HCT116 (cell line): ENCODE results near the gene VASN. TPM values are rescaled to one million over a fixed set of nuclear protein-coding genes. Genes with fewer than 3 reads are reported as not detected.

ENCODE experiments used
- ATAC-seq: fragments of 200-7000 bp; cut with Tn5 transposase; 2 replicates; pipeline ENCODE4 v1.9.1; 2020; ENCODE audit warnings: mild to moderate bottlenecking, moderate library complexity
- BruUV-seq: library from RNA; stranded (reverse); fragments of 400-500 nt; replicated peaks from 2 replicates; lab custom pipeline; 2021; lab: Mats Ljungman, UMichigan
- CTCF ChIA-PET: fragments of 300-600 bp; sonication (Branson Sonifier 250); formaldehyde crosslinking; loops from one replicate; lab custom pipeline; 2021; ENCODE audit warnings: antibody characterized with exemption; lab: Charles Lee
- POLR2A ChIA-PET: fragments of 300-600, 350-600 bp; sonication (Branson Sonifier 250); formaldehyde crosslinking; loops from one replicate; lab custom pipeline; 2021; ENCODE audit warnings: antibody characterized with exemption; lab: Charles Lee
- RAD21 ChIA-PET, 2 experiments: fragments of 300-600 bp; sonication (Branson Sonifier 250); formaldehyde crosslinking; loops; one replicate each; lab custom pipeline; 2023; ENCODE audit warnings: low total read pairs in 2 of 2; ENCODE audit not compliant: uncharacterized antibody in 2 of 2, unreplicated experiment in 2 of 2, low non-redundant PET in 1 of 2; lab: Charles Lee
- DNase-seq: peaks from one replicate; pipeline ENCODE4 v3.0.0-alpha.2; 2010; ENCODE audit warnings: low read depth, low spot score
- H2AFZ ChIP-seq: fragments of 200-600 bp; shearing (Covaris generic), sonication (generic); 2 replicates; pipeline ENCODE4 v1.6.1; 2017; ENCODE audit warnings: low read depth, mixed run types, mixed read lengths, antibody characterized with exemption, low read length; ENCODE audit not compliant: poor library complexity, severe bottlenecking
- H3K27ac ChIP-seq: 2 replicates; pipeline ENCODE4 v1.5.1; 2012; ENCODE audit warnings: low read depth, low read length
- H3K27me3 ChIP-seq: fragments of 200-600 bp; sonication (generic); 2 replicates; pipeline ENCODE4 v1.6.1; 2016; ENCODE audit warnings: mixed run types, low read length, mixed read lengths; ENCODE audit not compliant: insufficient read depth
- H3K36me3 ChIP-seq, 2 experiments: fragments of 200-500 bp in 1 of 2; fragments of 200-600 bp in 1 of 2; sonication (Bioruptor generic) in 1 of 2; sonication (generic) in 1 of 2; 2 replicates each; pipeline versions ENCODE4 v1.5.1 to v1.6.1; 2014 to 2016; ENCODE audit warnings: low read length in 2 of 2, inconsistent platforms in 1 of 2, mixed read lengths in 1 of 2, mixed run types in 1 of 2; ENCODE audit not compliant: insufficient read depth in 2 of 2, control insufficient read depth in 1 of 2
- H3K4me1 ChIP-seq, 2 experiments: fragments of 200-600 bp in 1 of 2; sonication (generic) in 1 of 2; 2 replicates each; pipeline versions ENCODE4 v1.5.1 to v1.6.1; 2012 to 2017; ENCODE audit warnings: low read length in 2 of 2, inconsistent platforms in 1 of 2, mild to moderate bottlenecking in 1 of 2, mixed read lengths in 1 of 2, mixed run types in 1 of 2, moderate library complexity in 1 of 2; ENCODE audit not compliant: insufficient read depth in 2 of 2, control insufficient read depth in 1 of 2
- H3K4me2 ChIP-seq: fragments of 200-600 bp; sonication (generic); 2 replicates; pipeline ENCODE4 v1.6.1; 2017; ENCODE audit warnings: mixed run types, low read length, mixed read lengths
- H3K4me3 ChIP-seq, 2 experiments: fragments of 200-600 bp in 1 of 2; sonication (generic) in 1 of 2; replicated peaks in 1 of 2; 2 replicates each; pipeline ENCODE4 v1.5.1; 2011 to 2016; ENCODE audit warnings: low read length in 2 of 2, control low read depth in 1 of 2, low read depth in 1 of 2, mild to moderate bottlenecking in 1 of 2, mixed read lengths in 1 of 2, mixed run types in 1 of 2
- H3K79me2 ChIP-seq: fragments of 200-600 bp; sonication (generic); 2 replicates; pipeline ENCODE4 v1.6.1; 2017; ENCODE audit warnings: mild to moderate bottlenecking, mixed run types, low read length, moderate library complexity, mixed read lengths; ENCODE audit not compliant: insufficient read depth
- H3K9ac ChIP-seq: fragments of 200-600 bp; sonication (generic); 2 replicates; pipeline ENCODE4 v1.6.1; 2016; ENCODE audit warnings: low read length, mixed read lengths
- H3K9me2 ChIP-seq: fragments of 200-600 bp; sonication (generic), shearing (Covaris generic); 2 replicates; pipeline ENCODE4 v1.6.1; 2017; ENCODE audit warnings: mixed run types, mild to moderate bottlenecking, moderate library complexity; ENCODE audit not compliant: insufficient read depth
- H3K9me3 ChIP-seq, 2 experiments: fragments of 200-500 bp in 1 of 2; fragments of 200-600 bp in 1 of 2; sonication (Bioruptor generic) in 1 of 2; sonication (generic) in 1 of 2; 2 replicates each; pipeline ENCODE4 v1.6.1; 2014 to 2017; ENCODE audit warnings: low read length in 2 of 2, mixed read lengths in 2 of 2, inconsistent platforms in 1 of 2, low read depth in 1 of 2, mild to moderate bottlenecking in 1 of 2, mixed run types in 1 of 2, moderate library complexity in 1 of 2; ENCODE audit not compliant: control insufficient read depth in 1 of 2, insufficient read depth in 1 of 2
- H4K20me1 ChIP-seq: fragments of 200-600 bp; sonication (generic), shearing (Covaris generic); 2 replicates; pipeline ENCODE4 v1.6.1; 2017; ENCODE audit warnings: mixed run types, mild to moderate bottlenecking, moderate library complexity; ENCODE audit not compliant: insufficient read depth
- EGR1 ChIP-seq: IDR thresholded peaks from 2 replicates; pipeline ENCODE4 v1.6.1; 2012; ENCODE audit warnings: low read depth
- ELF1 ChIP-seq: IDR thresholded peaks from 2 replicates; pipeline ENCODE4 v1.6.1; 2012; ENCODE audit warnings: low read depth, borderline replicate concordance
- RAD21 ChIP-seq: IDR thresholded peaks from 2 replicates; pipeline ENCODE4 v1.6.1; 2012; ENCODE audit warnings: low read depth, mild to moderate bottlenecking
- YY1 ChIP-seq: IDR thresholded peaks from 2 replicates; pipeline ENCODE4 v1.6.1; 2011; ENCODE audit warnings: low read length, low read depth, moderate library complexity, mild to moderate bottlenecking; ENCODE audit not compliant: insufficient replicate concordance; ENCODE audit errors: extremely low read depth
- ZFX ChIP-seq: fragments of 450-650 bp; IDR thresholded peaks from 2 replicates; pipeline ENCODE4 v1.6.1; 2017
- ZNF274 ChIP-seq: fragments of 200-500 bp; sonication (Bioruptor generic); IDR thresholded peaks from 2 replicates; pipeline ENCODE4 v1.6.1; 2014; ENCODE audit warnings: mild to moderate bottlenecking, low read depth, low read length, inconsistent platforms
- intact Hi-C: fragments of 100-400 bp; cut with micrococcal nuclease; formaldehyde crosslinking; loops from 2 replicates; pipeline ENCODE4 v1.10.0; 2022
- total RNA-seq: library from RNA; stranded (reverse); gene quantifications from one replicate; pipeline ENCODE4 v1.2.1, GENCODE V29; 2021; ENCODE audit not compliant: unreplicated experiment
- TF ChIP-seq, protein P1 (sequence below): IDR thresholded peaks from 2 replicates; pipeline ENCODE4 v1.6.1; 2011; ENCODE audit warnings: mild to moderate bottlenecking, low read length, moderate library complexity; ENCODE audit not compliant: insufficient replicate concordance; ENCODE audit errors: extremely low read depth
- TF ChIP-seq, protein P2 (sequence below): IDR thresholded peaks from 2 replicates; pipeline ENCODE4 v1.6.1; 2012
- TF ChIP-seq, protein P3 (sequence below): IDR thresholded peaks from 2 replicates; pipeline ENCODE4 v1.6.1; 2012; ENCODE audit warnings: low read depth
- TF ChIP-seq, protein P4 (sequence below): IDR thresholded peaks from 2 replicates; pipeline ENCODE4 v1.6.1; 2012

VASN gene
- total RNA-seq, 1 experiment from 2014 or later, result 6.3 TPM

DNA sequence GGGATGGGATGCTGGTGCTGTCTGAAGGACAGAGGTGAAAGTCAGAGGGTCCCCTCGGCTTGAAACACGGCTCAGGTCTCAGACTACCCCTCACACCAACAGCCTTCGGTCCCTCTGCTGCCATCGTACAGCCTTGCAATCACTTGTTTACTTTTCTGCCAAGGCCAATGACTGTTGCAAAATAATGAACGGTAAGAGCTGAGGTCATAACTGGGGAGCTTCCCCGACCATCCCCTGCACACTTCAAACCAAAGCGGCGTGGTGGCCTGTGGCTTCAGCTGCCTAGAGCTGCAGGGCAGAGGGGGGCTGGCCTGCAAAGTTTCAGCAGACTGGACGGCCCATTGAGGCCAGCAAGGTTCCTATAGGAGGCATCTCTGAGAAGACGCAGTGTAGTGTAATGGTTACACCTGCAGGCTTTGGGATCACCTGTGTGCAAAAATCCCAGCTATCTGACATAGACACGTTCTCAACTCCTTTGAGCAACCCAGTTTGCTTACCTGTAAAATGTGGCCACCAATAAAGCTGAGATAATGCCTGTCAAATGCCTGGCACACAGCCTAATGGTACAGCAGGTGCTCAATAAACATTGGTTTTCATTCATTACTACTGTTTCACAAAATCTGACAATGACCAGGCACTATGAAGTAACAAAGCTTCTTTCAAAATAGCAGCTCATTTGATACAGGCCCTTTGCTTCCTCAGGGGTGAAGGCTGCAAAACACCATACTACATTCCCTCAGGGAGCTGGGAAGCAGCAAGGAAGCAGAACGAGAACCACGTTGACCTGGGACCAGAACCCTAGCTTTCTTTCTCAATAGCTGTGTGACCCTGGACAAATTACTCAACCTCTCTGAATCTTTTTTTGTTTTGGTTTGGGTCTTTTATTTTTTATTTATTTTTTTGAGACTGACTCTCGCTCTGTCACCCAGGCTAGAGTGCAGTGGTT, 25.5 kb upstream of the VASN start:
- Histone ChIP-seq H3K4me1 (peaks cover 4 to 9% of the 10 kb centered on the region in 2 experiments; a peak in 3 of 4 replicates), H3K4me3 (no peak overlapping the region), H3K4me2 (no peak overlapping the region), H3K79me2 (peaks cover 100% of the 10 kb centered on the region), H3K9me3 (no peaks in the 10 kb centered on the region), H2AFZ (no peak overlapping the region), H3K27me3 (no peaks in the 10 kb centered on the region), H3K9me2 (no peaks in the 10 kb centered on the region), H3K36me3 (peaks cover 2 to 9% of the 10 kb centered on the region in 2 experiments; a peak in 2 of 4 replicates), H4K20me1 (peaks cover 9% of the 10 kb centered on the region; the same call in 1 of the 2 replicates), H3K27ac (no peak overlapping the region), H3K9ac (no peak overlapping the region)
- no peak for DNase-seq
- intact Hi-C loops, result no loop called here
- TF ChIP-seq YY1, result no peak
- TF ChIP-seq ZFX, result no peak
- TF ChIP-seq, protein P1, sequence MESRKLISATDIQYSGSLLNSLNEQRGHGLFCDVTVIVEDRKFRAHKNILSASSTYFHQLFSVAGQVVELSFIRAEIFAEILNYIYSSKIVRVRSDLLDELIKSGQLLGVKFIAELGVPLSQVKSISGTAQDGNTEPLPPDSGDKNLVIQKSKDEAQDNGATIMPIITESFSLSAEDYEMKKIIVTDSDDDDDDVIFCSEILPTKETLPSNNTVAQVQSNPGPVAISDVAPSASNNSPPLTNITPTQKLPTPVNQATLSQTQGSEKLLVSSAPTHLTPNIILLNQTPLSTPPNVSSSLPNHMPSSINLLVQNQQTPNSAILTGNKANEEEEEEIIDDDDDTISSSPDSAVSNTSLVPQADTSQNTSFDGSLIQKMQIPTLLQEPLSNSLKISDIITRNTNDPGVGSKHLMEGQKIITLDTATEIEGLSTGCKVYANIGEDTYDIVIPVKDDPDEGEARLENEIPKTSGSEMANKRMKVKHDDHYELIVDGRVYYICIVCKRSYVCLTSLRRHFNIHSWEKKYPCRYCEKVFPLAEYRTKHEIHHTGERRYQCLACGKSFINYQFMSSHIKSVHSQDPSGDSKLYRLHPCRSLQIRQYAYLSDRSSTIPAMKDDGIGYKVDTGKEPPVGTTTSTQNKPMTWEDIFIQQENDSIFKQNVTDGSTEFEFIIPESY, result no peak
- no peak for TF ChIP-seq RAD21
- TF ChIP-seq, protein P2, sequence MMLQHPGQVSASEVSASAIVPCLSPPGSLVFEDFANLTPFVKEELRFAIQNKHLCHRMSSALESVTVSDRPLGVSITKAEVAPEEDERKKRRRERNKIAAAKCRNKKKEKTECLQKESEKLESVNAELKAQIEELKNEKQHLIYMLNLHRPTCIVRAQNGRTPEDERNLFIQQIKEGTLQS, result no peak
- TF ChIP-seq, protein P3, sequence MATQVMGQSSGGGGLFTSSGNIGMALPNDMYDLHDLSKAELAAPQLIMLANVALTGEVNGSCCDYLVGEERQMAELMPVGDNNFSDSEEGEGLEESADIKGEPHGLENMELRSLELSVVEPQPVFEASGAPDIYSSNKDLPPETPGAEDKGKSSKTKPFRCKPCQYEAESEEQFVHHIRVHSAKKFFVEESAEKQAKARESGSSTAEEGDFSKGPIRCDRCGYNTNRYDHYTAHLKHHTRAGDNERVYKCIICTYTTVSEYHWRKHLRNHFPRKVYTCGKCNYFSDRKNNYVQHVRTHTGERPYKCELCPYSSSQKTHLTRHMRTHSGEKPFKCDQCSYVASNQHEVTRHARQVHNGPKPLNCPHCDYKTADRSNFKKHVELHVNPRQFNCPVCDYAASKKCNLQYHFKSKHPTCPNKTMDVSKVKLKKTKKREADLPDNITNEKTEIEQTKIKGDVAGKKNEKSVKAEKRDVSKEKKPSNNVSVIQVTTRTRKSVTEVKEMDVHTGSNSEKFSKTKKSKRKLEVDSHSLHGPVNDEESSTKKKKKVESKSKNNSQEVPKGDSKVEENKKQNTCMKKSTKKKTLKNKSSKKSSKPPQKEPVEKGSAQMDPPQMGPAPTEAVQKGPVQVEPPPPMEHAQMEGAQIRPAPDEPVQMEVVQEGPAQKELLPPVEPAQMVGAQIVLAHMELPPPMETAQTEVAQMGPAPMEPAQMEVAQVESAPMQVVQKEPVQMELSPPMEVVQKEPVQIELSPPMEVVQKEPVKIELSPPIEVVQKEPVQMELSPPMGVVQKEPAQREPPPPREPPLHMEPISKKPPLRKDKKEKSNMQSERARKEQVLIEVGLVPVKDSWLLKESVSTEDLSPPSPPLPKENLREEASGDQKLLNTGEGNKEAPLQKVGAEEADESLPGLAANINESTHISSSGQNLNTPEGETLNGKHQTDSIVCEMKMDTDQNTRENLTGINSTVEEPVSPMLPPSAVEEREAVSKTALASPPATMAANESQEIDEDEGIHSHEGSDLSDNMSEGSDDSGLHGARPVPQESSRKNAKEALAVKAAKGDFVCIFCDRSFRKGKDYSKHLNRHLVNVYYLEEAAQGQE, result no peak
- no peak for TF ChIP-seq ZNF274
- TF ChIP-seq EGR1, result no peak
- TF ChIP-seq, protein P4, sequence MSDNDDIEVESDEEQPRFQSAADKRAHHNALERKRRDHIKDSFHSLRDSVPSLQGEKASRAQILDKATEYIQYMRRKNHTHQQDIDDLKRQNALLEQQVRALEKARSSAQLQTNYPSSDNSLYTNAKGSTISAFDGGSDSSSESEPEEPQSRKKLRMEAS, result no peak
- TF ChIP-seq ELF1, result no peak
- ChIA-PET POLR2A (interaction anchor here (0.7 kb wide), 1 partner anchor 92 kb away, joined by 3 read pairs; no protein-coding TSS in a partner anchor), RAD21 (no interaction called here), CTCF (interaction anchor here (0.5 kb wide), 1 partner anchor 75 kb away, joined by 3 read pairs; no protein-coding TSS in a partner anchor)
- ATAC-seq, result no peak
- no TSS peak for BruUV-seq
